Glutamatergic neuron (in vitro differentiated cells): ENCODE results near the gene C2orf68. TPM values are rescaled to one million over a fixed set of nuclear protein-coding genes. Genes with fewer than 3 reads are reported as not detected.
A peak's percentile ranks its signal among the peaks of the same experiment; 100 is the strongest.
"Not testable (repeated sequence)": the region's sequence is repeated elsewhere in the genome, so short reads cannot be mapped to it uniquely, and the experiment has no call there.

Experiments
- DNase-seq: peaks from one replicate; pipeline ENCODE4 v3.0.0; 2022
- H3K27ac Mint-ChIP-seq: one replicate; pipeline ENCODE4 v1.8.0; 2020; ENCODE audit warnings: mild to moderate bottlenecking, mixed read lengths, inconsistent platforms; ENCODE audit not compliant: unreplicated experiment
- H3K27me3 Mint-ChIP-seq: one replicate; pipeline ENCODE4 v1.8.0; 2020; ENCODE audit warnings: mild to moderate bottlenecking, moderate library complexity, mixed read lengths, inconsistent platforms; ENCODE audit not compliant: unreplicated experiment
- H3K36me3 Mint-ChIP-seq: one replicate; pipeline ENCODE4 v1.8.0; 2020; ENCODE audit warnings: mild to moderate bottlenecking, mixed read lengths, inconsistent platforms; ENCODE audit not compliant: unreplicated experiment
- H3K4me1 Mint-ChIP-seq: one replicate; pipeline ENCODE4 v1.8.0; 2020; ENCODE audit warnings: mild to moderate bottlenecking, low read depth, mixed read lengths, inconsistent platforms; ENCODE audit not compliant: unreplicated experiment
- H3K4me3 Mint-ChIP-seq: one replicate; pipeline ENCODE4 v1.8.0; 2020; ENCODE audit warnings: mild to moderate bottlenecking, mixed read lengths, inconsistent platforms; ENCODE audit not compliant: unreplicated experiment
- H3K9me3 Mint-ChIP-seq: one replicate; pipeline ENCODE4 v1.8.0; 2020; ENCODE audit warnings: mild to moderate bottlenecking, moderate library complexity, mixed read lengths, inconsistent platforms; ENCODE audit not compliant: unreplicated experiment
- long read RNA-seq: library from polyadenylated mRNA; unstranded; transcript quantifications from one replicate; pipeline ENCODE4 v2.0.0, GENCODE V29; 2020; ENCODE audit not compliant: unreplicated experiment
- total RNA-seq: library from RNA; stranded (reverse); fragmentation: NEBNext Ultra II Directional; extraction: Animal tissue kit (Norgen Biotek cat#: 25700); gene quantifications from one replicate; pipeline ENCODE4 v1.2.1, GENCODE V29; 2021; ENCODE audit not compliant: unreplicated experiment
- TF ChIP-seq, protein P1 (sequence below): fragments of 200-600 bp; sonication (generic); IDR thresholded peaks from one replicate; pipeline ENCODE4 v1.5.0; 2021; ENCODE audit not compliant: partially characterized antibody, unreplicated experiment

The C2orf68 gene
- total RNA-seq, result 51.0 TPM
- long read RNA-seq, partial matches to known transcripts, result 0 of 8 reads
- long read RNA-seq, other reads (novel, unspliced or antisense), result 5 of 8 reads

DNA sequence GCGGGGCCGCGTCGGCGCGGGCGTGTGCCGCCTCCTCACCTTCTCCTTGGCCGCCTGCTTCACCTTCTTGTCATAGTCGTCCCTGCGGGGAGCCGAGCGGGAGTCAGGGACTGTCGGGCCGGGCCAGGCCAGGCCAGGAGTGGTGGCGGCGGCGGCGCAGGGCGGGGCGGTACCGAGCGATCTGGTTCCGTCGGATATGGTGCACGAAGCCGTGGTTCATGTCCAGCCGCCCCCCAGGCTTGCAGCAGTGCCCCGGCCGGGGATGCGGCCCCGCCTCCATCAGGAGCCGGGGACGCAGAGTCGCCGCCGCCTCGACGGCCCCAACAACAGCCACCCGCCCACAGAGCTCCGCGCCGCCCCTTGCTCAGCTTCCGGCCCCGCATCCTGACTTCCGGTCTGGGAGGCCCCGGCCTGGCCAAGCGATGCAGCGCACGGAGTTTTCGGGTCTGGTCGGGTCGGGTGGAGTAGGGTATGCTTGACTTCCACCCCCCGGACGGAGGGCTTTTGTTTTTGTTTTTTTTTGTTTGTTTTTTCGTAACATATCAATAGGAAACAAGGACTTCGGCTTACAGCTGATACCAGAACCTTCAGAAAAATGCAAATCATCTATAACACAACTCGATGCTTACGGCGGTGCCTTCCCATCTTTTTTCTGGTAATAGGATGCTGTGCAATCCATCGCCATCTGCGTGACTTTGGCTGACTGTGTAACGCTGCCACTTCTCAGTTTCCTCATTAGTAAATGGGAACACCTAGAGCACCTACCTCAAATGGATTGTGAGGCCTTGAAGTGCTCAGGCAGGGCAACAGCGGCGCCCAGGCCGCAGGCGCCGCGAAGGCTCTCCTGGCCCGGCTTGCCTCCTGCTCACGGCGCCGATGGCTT is at the start of gene C2orf68:
TSS of gene C2orf68 (minus strand) at position 362 of the 883 bp plus-strand sequence. CDS start at position 280, 82 bp downstream.
- TF ChIP-seq, protein P1, sequence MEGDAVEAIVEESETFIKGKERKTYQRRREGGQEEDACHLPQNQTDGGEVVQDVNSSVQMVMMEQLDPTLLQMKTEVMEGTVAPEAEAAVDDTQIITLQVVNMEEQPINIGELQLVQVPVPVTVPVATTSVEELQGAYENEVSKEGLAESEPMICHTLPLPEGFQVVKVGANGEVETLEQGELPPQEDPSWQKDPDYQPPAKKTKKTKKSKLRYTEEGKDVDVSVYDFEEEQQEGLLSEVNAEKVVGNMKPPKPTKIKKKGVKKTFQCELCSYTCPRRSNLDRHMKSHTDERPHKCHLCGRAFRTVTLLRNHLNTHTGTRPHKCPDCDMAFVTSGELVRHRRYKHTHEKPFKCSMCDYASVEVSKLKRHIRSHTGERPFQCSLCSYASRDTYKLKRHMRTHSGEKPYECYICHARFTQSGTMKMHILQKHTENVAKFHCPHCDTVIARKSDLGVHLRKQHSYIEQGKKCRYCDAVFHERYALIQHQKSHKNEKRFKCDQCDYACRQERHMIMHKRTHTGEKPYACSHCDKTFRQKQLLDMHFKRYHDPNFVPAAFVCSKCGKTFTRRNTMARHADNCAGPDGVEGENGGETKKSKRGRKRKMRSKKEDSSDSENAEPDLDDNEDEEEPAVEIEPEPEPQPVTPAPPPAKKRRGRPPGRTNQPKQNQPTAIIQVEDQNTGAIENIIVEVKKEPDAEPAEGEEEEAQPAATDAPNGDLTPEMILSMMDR, result no peak
- H3K4me1 Mint-ChIP-seq, result peaks cover 3% of the 10 kb centered on the region
- DNase-seq, result peak; percentile 95
- peaks cover 9% of the 10 kb centered on the region for H3K9me3 Mint-ChIP-seq
- peak within 1 kb of the TSS; percentile 92 for H3K27ac Mint-ChIP-seq
- H3K4me3 Mint-ChIP-seq, result peak within 1 kb of the TSS; percentile 95
- no peaks in the 10 kb centered on the region for H3K36me3 Mint-ChIP-seq
- peaks cover 3% of the 10 kb centered on the region for H3K27me3 Mint-ChIP-seq

GRCh38 chr2:85661139-85661858 is 49.4 kb upstream of the C2orf68 start:
- no peak for DNase-seq
- H3K27me3 Mint-ChIP-seq, result peaks cover 7% of the 10 kb centered on the region
- H3K4me1 Mint-ChIP-seq, result peaks cover 8% of the 10 kb centered on the region
- no peak overlapping the region for H3K4me3 Mint-ChIP-seq
- H3K36me3 Mint-ChIP-seq, result no peaks in the 10 kb centered on the region
- TF ChIP-seq, protein P1, result no peak
- peaks cover 8% of the 10 kb centered on the region for H3K9me3 Mint-ChIP-seq
- no peak overlapping the region for H3K27ac Mint-ChIP-seq

- Mint-ChIP-seq H3K4me1 (peaks cover 5% of the 10 kb centered on the region), H3K9me3 (peaks cover 4% of the 10 kb centered on the region), H3K27ac (no peak overlapping the region), H3K27me3 (peaks cover 4% of the 10 kb centered on the region), H3K4me3 (no peak overlapping the region), H3K36me3 (no peaks in the 10 kb centered on the region)
- TF ChIP-seq, protein P1, result no peak
- DNase-seq, result no peak
Measured at GRCh38 chr2:85660725-85661124, 48.9 kb upstream of the C2orf68 start.

DNA sequence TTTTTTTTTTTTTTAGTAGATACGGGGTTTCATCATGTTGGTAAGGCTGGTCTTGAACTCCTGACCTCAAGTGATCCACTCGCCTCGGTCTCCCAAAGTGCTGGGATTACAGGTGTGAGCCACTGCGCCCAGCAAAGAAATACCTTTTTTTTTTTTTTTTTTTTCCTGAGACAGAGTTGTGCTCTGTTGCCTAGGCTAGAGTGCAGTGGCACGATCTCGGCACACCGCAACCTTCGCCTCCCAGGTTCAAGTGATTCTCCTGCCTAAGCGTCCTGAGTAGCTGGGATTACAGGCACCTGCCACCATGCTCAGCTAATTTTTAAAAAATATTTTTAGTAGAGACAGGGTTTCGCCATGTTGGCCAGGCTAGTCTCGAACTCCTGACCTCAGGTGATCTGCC is 48.4 kb upstream of the C2orf68 start:
- not testable (repeated sequence) for H3K36me3 Mint-ChIP-seq, H3K4me3 Mint-ChIP-seq, H3K9me3 Mint-ChIP-seq, DNase-seq, H3K27ac Mint-ChIP-seq, H3K27me3 Mint-ChIP-seq, H3K4me1 Mint-ChIP-seq

- TF ChIP-seq, protein P1, result no peak
- H3K27me3 Mint-ChIP-seq, result peaks cover 4% of the 10 kb centered on the region
- no peak overlapping the region for H3K27ac Mint-ChIP-seq
- peaks cover 5% of the 10 kb centered on the region for H3K4me1 Mint-ChIP-seq
- H3K36me3 Mint-ChIP-seq, result no peaks in the 10 kb centered on the region
- peaks cover 4% of the 10 kb centered on the region for H3K9me3 Mint-ChIP-seq
- no peak overlapping the region for H3K4me3 Mint-ChIP-seq
- no peak for DNase-seq
Measured at GRCh38 chr2:85659324-85659981, 47.6 kb upstream of the C2orf68 start.

- not testable (repeated sequence) for DNase-seq, H3K9me3 Mint-ChIP-seq, H3K27me3 Mint-ChIP-seq, H3K4me3 Mint-ChIP-seq, H3K36me3 Mint-ChIP-seq, H3K4me1 Mint-ChIP-seq, H3K27ac Mint-ChIP-seq
Measured at GRCh38 chr2:85657399-85657798, 45.5 kb upstream of the C2orf68 start.
